K562 (cell line): Measurements from ENCODE around the gene NEUROG1. TPM values are rescaled to one million over a fixed set of nuclear protein-coding genes. Genes with fewer than 3 reads are reported as not detected.

Source experiments
- ATAC-seq: fragments of 200-7000 bp; cut with Tn5 transposase; 3 replicates; pipeline ENCODE4 v1.9.1; 2020; ENCODE audit warnings: moderate library complexity
- BruUV-seq: library from RNA; stranded (reverse); fragments of 400-500 nt; replicated peaks from 2 replicates; lab custom pipeline; 2021; lab: Mats Ljungman, UMichigan
- CTCF ChIA-PET: fragments of 300-600 bp; formaldehyde crosslinking; extraction: SDS; loops from one replicate; lab custom pipeline; 2021; ENCODE audit warnings: low intra/inter-chr PET ratio; lab: Yijun Ruan, JAX
- POLR2A ChIA-PET: fragments of 300-600, 350-650 bp; sonication (Branson Sonifier 250); formaldehyde crosslinking; extraction: SDS; loops from one replicate; lab custom pipeline; 2021; ENCODE audit warnings: antibody characterized with exemption, inconsistent platforms; lab: Yijun Ruan, JAX
- DNase-seq, 4 experiments: peaks; one replicate each; pipeline versions ENCODE4 v3.0.0 to v3.0.0-alpha.2; 2011 to 2018; ENCODE audit warnings: low spot score in 3 of 4, mixed read lengths in 3 of 4; ENCODE audit errors: extremely low read depth in 1 of 4
- FAIRE-seq: peaks from 2 replicates; lab custom pipeline; 2011; peaks lifted over from hg19 to GRCh38; lab: Jason Lieb, UNC
- H2AFZ ChIP-seq: 2 replicates; pipeline ENCODE4 v1.6.0; 2011; ENCODE audit warnings: low read depth, low read length, control low read depth, inconsistent platforms
- H3K27ac ChIP-seq: fragments of 200-600 bp; 3 replicates; pipeline ENCODE4 v1.8.0; 2011; ENCODE audit warnings: low read depth, mild to moderate bottlenecking, control low read depth, inconsistent platforms, low read length, moderate library complexity, mixed read lengths; ENCODE audit errors: extremely low read depth
- H3K27me3 ChIP-seq, 2 experiments: fragments of 300-600 bp in 1 of 2; 2 replicates in 1 of 2; 3 replicates in 1 of 2; pipeline versions ENCODE4 v1.6.0 to v1.8.0; 2011; ENCODE audit warnings: inconsistent platforms in 2 of 2, low read length in 2 of 2, mild to moderate bottlenecking in 1 of 2, mixed read lengths in 1 of 2, moderate library complexity in 1 of 2; ENCODE audit not compliant: control insufficient read depth in 2 of 2, insufficient read depth in 2 of 2
- H3K36me3 ChIP-seq: fragments of 300-600 bp; 3 replicates; pipeline ENCODE4 v1.8.0; 2011; ENCODE audit warnings: mild to moderate bottlenecking, low read length, inconsistent platforms; ENCODE audit not compliant: control insufficient read depth, insufficient read depth
- H3K4me1 ChIP-seq, 2 experiments: fragments of 200-600 bp in 1 of 2; replicated peaks in 1 of 2; 2 replicates in 1 of 2; 3 replicates in 1 of 2; pipeline versions ENCODE4 v1.5.1 to v1.8.0; 2011; ENCODE audit warnings: inconsistent platforms in 2 of 2, low read length in 2 of 2, mild to moderate bottlenecking in 1 of 2, mixed read lengths in 1 of 2, moderate library complexity in 1 of 2; ENCODE audit not compliant: control insufficient read depth in 2 of 2, insufficient read depth in 2 of 2
- H3K4me2 ChIP-seq: 2 replicates; pipeline ENCODE4 v1.6.1; 2011; ENCODE audit warnings: low read length, control low read depth, inconsistent platforms, mixed read lengths; ENCODE audit not compliant: insufficient read depth
- H3K4me3 ChIP-seq: fragments of 200-600 bp; sonication (generic), shearing (Covaris generic); 2 replicates; pipeline ENCODE4 v1.5.1; 2016; ENCODE audit warnings: control low read depth, inconsistent platforms
- H3K79me2 ChIP-seq: fragments of 200-600 bp; 3 replicates; pipeline ENCODE4 v1.8.0; 2011; ENCODE audit warnings: low read length, inconsistent platforms; ENCODE audit not compliant: control insufficient read depth, insufficient read depth
- H3K9ac ChIP-seq, 2 experiments: 2 replicates each; pipeline versions ENCODE4 v1.6.0 to v1.6.1; 2011; ENCODE audit warnings: low read depth in 2 of 2, low read length in 2 of 2, control low read depth in 1 of 2, inconsistent platforms in 1 of 2, mild to moderate bottlenecking in 1 of 2, mixed read lengths in 1 of 2; ENCODE audit not compliant: insufficient read depth in 1 of 2
- H3K9me1 ChIP-seq: one replicate; pipeline ENCODE4 v1.6.0; 2011; ENCODE audit warnings: inconsistent platforms, mild to moderate bottlenecking, low read length, moderate library complexity; ENCODE audit not compliant: control insufficient read depth, insufficient read depth
- H3K9me3 ChIP-seq: replicated peaks from 2 replicates; pipeline ENCODE4 v1.5.1; 2011; ENCODE audit warnings: low read depth, low read length, inconsistent platforms; ENCODE audit not compliant: control insufficient read depth, insufficient read depth
- H4K20me1 ChIP-seq: replicated peaks from 2 replicates; pipeline ENCODE4 v1.6.1; 2011; ENCODE audit warnings: low read length, inconsistent platforms, mixed read lengths; ENCODE audit not compliant: control insufficient read depth, insufficient read depth
- STAT5A ChIP-seq: IDR thresholded peaks from 2 replicates; pipeline ENCODE4 v1.6.1; 2012; ENCODE audit warnings: low read length, inconsistent platforms, borderline replicate concordance
- ZBTB33 ChIP-seq: sonication (generic); formaldehyde crosslinking; IDR thresholded peaks from 2 replicates; pipeline ENCODE4 v1.8.1; 2023; ENCODE audit warnings: mild to moderate bottlenecking, missing genetic modification reagents
- WGBS: fragments of 100-300 bp; shearing (Covaris generic); methylation state at CpG from one replicate; pipeline ENCODE4 v1.1.6; 2016; ENCODE audit warnings: low coverage, mixed read lengths; ENCODE audit not compliant: insufficient coverage; ENCODE audit errors: missing lambda C conversion rate; 5-methylcytosine and 5-hydroxymethylcytosine counted together
- in situ Hi-C: fragments of 300-500 bp; cut with MboI; formaldehyde crosslinking; loops from 4 replicates; pipeline ENCODE4 v1.15.0; 2018; ENCODE audit warnings: inconsistent platforms, mixed read lengths
- intact Hi-C: fragments of 100-400 bp; cut with micrococcal nuclease; formaldehyde crosslinking; loops from 2 replicates; pipeline ENCODE4 v1.14.2; 2022
- polyA plus RNA-seq, 8 experiments: library from polyadenylated mRNA; depleted of rRNA in 4 of 8; stranded (reverse) in 5 of 8; unstranded in 3 of 8; fragments of >200 nt; fragmentation: Nextera tagmentation in 2 of 8; fragmentation: Illumina TruSeq in 1 of 8; extraction: Ambion mirVana in 2 of 8; extraction: Trizol in 1 of 8; gene quantifications; 2 replicates each; pipeline versions ENCODE4 v1.2.1 to v1.2.3, GENCODE V29; 2011 to 2014; ENCODE audit warnings: inconsistent platforms in 1 of 8, missing spikeins in 1 of 8
- total RNA-seq, 7 experiments: library from RNA; depleted of rRNA in 6 of 7; stranded (reverse); fragments of >200 nt in 6 of 7; fragmentation: Illumina TruSeq in 2 of 7; extraction: Trizol in 2 of 7; gene quantifications; 2 replicates each; pipeline versions ENCODE4 v1.2.1 to v1.2.3, GENCODE V29; 2011 to 2021; ENCODE audit warnings: low replicate concordance in 1 of 7

The NEUROG1 gene
- total and polyA plus RNA-seq, 9 of the 15 experiments (the other 6 are each of a cell fraction or from before 2014, with no cell fraction given), result not detected

DNA sequence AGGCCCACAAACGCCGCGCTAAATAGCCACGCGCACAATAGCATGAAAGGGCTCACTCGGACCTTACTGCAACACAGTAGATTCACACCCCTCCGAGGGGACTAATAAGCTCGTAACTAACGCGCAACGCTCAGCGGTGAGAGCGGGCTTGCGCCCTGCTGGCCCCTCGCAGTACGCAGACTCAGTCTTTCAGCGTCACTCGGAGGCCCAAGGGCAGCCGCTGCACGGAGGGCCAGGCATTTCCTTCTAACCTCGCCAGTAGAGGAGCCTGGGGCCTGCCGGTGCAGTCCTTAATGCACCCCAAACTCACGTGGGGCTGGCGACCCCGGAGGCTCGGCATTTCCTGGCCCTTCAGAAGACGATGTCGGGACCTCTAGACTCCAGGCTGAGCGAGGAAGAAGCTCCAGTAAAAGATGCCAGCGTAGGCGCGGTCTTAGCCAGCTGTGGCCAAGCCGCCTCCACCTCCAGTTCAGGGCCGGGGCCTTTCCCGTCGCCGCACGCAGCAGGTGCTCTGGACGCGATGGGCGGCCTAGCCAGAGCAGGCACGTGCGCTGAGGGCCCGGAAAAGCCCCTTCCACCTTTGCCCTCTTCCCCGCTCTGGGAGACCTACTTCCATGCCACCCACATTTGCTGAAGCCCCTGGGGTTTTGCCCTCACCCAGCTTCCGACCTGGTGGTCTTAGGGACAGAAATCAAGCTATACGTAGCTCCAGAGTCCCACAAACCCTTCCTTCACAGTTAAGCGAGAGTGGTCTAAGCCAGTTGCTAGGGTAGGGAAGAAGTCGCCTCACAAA is 45.3 kb downstream of the NEUROG1 start:
- no peak for FAIRE-seq
- WGBS, result 87% methylated on average over 40 of the region's 49 CpGs
- no peak for DNase-seq

More for the DNA sequence above, 45.3 kb downstream of the NEUROG1 start:
- Histone ChIP-seq H3K27me3 (peaks cover 0 to 4% of the 10 kb centered on the region in 2 experiments; a peak in 1 of 5 replicates), H3K9me3 (no peaks in the 10 kb centered on the region), H3K27ac (no peak overlapping the region), H2AFZ (no peak overlapping the region), H3K4me2 (no peak overlapping the region), H3K79me2 (no peaks in the 10 kb centered on the region), H3K4me3 (no peak overlapping the region), H4K20me1 (peaks cover 10% of the 10 kb centered on the region), H3K9ac (no peak overlapping the region), H3K4me1 (peaks cover 8 to 34% of the 10 kb centered on the region in 2 experiments; a peak in 4 of 5 replicates), H3K9me1 (no peaks in the 10 kb centered on the region), H3K36me3 (no peaks in the 10 kb centered on the region)
- BruUV-seq, result no TSS peak
- intact Hi-C loops, result no loop called here
- TF ChIP-seq ZBTB33 (CRISPR knock-in tag) (peak; percentile 51; the same call in 1 of the 2 replicates), STAT5A (no peak)
- CTCF ChIA-PET, result no interaction called here
- POLR2A ChIA-PET, result interaction anchor here (0.9 kb wide), 1 partner anchor 8 kb away, joined by 3 read pairs; no protein-coding TSS in a partner anchor
- no peak for ATAC-seq
- in situ Hi-C loops, result no loop called here
